ENCODE data around the gene POU6F2. TPM values are rescaled to one million over a fixed set of nuclear protein-coding genes. Genes with fewer than 3 reads are reported as not detected.

POU6F2 gene
- total and polyA plus RNA-seq, 2 donors (not counting 1 experiment from before 2014, with no cell fraction given), result under 0.01 TPM; not detected in 1

GRCh38 chr7:39342763-39343162 lies 365.1 kb downstream of the POU6F2 start:
- Histone ChIP-seq H3K9me3 (ENCODE audit: control insufficient read depth, insufficient read depth, low read depth, low read length) (no peaks in the 10 kb centered on the region), H2AFZ (ENCODE audit: low read length) (no peak overlapping the region), H3K36me3 (ENCODE audit: control insufficient read depth, insufficient read depth, low read length) (no peaks in the 10 kb centered on the region), H3K4me2 (ENCODE audit: extremely low read depth, insufficient read depth, low read length) (no peak overlapping the region), H3K27ac (ENCODE audit: insufficient read depth, low read length) (no peak overlapping the region), H3K4me1 (ENCODE audit: control insufficient read depth, extremely low read depth, insufficient read depth, low read length) (no peaks in the 10 kb centered on the region), H3K4me3 (replicated peaks in 1 of 4; ENCODE audit: control extremely low read depth in 1 of 4, insufficient read depth in 1 of 4, low read depth in 3 of 4, low read length in 4 of 4) (no peak overlapping the region), H3K79me2 (ENCODE audit: control insufficient read depth, insufficient read depth, low read length) (no peaks in the 10 kb centered on the region), H3K9ac (ENCODE audit: insufficient read depth, low read length) (no peak overlapping the region), H4K20me1 (ENCODE audit: control insufficient read depth, extremely low read depth, insufficient read depth, low read length) (no peaks in the 10 kb centered on the region), H3K27me3 (ENCODE audit: control insufficient read depth, insufficient read depth, low read length) (no peaks in the 10 kb centered on the region)
- no peak for TF ChIP-seq EZH2 (IDR thresholded peaks at IDR 0.05; ENCODE audit: low read length, missing control alignments)
- no peak for TF ChIP-seq CTCF (conservative IDR thresholded peaks at IDR 0.05 in 1 of 2, IDR thresholded peaks at IDR 0.05 in 1 of 2; ENCODE audit: low read depth in 1 of 2, low read length in 2 of 2)
- no peak for DNase-seq (ENCODE audit: low read depth in 2 of 2)

- H3K36me3 ChIP-seq (ENCODE audit: control insufficient read depth, insufficient read depth, low read length), result no peaks in the 10 kb centered on the region
- H3K4me3 ChIP-seq (replicated peaks in 1 of 4; ENCODE audit: control extremely low read depth in 1 of 4, insufficient read depth in 1 of 4, low read depth in 3 of 4, low read length in 4 of 4), result no peak overlapping the region
Measured at GRCh38 chr7:39349452-39350123, 371.9 kb downstream of the POU6F2 start.

More at GRCh38 chr7:39349452-39350123, 371.9 kb downstream of the POU6F2 start:
- Histone ChIP-seq H3K4me2 (ENCODE audit: extremely low read depth, insufficient read depth, low read length) (no peak overlapping the region), H3K9me3 (ENCODE audit: control insufficient read depth, insufficient read depth, low read depth, low read length) (no peaks in the 10 kb centered on the region), H4K20me1 (ENCODE audit: control insufficient read depth, extremely low read depth, insufficient read depth, low read length) (no peaks in the 10 kb centered on the region), H3K27me3 (ENCODE audit: control insufficient read depth, insufficient read depth, low read length) (no peaks in the 10 kb centered on the region), H3K27ac (ENCODE audit: insufficient read depth, low read length) (no peak overlapping the region), H2AFZ (ENCODE audit: low read length) (no peak overlapping the region), H3K9ac (ENCODE audit: insufficient read depth, low read length) (no peak overlapping the region), H3K79me2 (ENCODE audit: control insufficient read depth, insufficient read depth, low read length) (no peaks in the 10 kb centered on the region), H3K4me1 (ENCODE audit: control insufficient read depth, extremely low read depth, insufficient read depth, low read length) (no peaks in the 10 kb centered on the region)
- no peak for TF ChIP-seq CTCF (conservative IDR thresholded peaks at IDR 0.05 in 1 of 2, IDR thresholded peaks at IDR 0.05 in 1 of 2; ENCODE audit: low read depth in 1 of 2, low read length in 2 of 2)
- TF ChIP-seq EZH2 (IDR thresholded peaks at IDR 0.05; ENCODE audit: low read length, missing control alignments), result no peak
- DNase-seq (ENCODE audit: low read depth in 2 of 2), result no peak

Measured in fibroblast of lung (primary cell).